ENCODE measurements around the gene SIRT6. TPM values are rescaled to one million over a fixed set of nuclear protein-coding genes. Genes with fewer than 3 reads are reported as not detected.

Gene SIRT6
- total RNA-seq, 1 experiment from 2014 or later, result 23.0 TPM

DNA sequence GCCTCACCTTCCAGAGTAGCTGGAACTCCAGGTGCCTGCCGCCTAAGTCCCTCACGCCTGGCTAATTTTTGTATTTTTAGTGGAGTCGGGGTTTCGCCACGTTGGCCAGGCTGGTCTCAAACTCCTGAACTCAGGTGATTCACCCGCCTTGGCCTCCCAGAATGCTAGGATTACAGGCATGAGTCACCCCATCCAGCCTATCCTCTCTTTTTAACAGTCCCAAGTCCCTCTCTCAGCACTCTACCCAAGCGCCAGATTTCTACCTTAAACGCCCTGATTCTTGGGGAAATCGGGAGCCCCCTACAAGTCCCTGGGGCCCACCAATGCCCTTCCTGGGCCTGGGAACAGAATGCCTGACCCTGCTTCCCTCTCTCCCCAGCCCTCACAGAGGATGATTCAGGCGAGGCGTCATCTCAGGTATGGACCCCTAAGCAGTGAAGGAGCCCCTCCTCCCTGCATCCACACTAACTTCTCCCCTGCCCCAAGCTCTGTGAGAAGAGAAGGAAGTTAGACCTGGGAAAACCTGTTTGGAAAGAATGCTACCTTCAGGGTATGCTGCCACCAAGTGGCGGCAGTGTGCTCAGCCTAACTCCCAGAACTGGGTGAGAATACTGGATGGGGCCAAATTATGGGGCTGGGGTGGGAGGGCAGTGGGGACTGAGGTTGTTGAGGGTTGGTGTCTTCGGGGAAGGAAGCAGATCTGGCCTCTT, 26.2 kb upstream of the SIRT6 start:
- Histone ChIP-seq H3K36me3 (ENCODE audit: insufficient read depth, low read length) (no peaks in the 10 kb centered on the region), H4K20me1 (ENCODE audit: insufficient read depth, low read depth, low read length) (no peaks in the 10 kb centered on the region), H3K4me1 (ENCODE audit: low read length) (no peaks in the 10 kb centered on the region), H3K79me2 (ENCODE audit: low read length) (no peaks in the 10 kb centered on the region), H2AFZ (ENCODE audit: low read length) (no peak overlapping the region), H3K27ac (ENCODE audit: low read length) (no peak overlapping the region), H3K4me3 (ENCODE audit: low read length) (no peak overlapping the region), H3K9me2 (replicated peaks; ENCODE audit: insufficient read depth, low read length) (no peaks in the 10 kb centered on the region), H3K4me2 (ENCODE audit: low read depth, low read length, poor library complexity, severe bottlenecking) (no peak overlapping the region), H3K27me3 (ENCODE audit: low read length) (no peaks in the 10 kb centered on the region), H3K9me3 (ENCODE audit: low read length) (no peaks in the 10 kb centered on the region), H3K9ac (ENCODE audit: low read length) (no peak overlapping the region)
- DNase-seq, result peak; percentile 55

DNA sequence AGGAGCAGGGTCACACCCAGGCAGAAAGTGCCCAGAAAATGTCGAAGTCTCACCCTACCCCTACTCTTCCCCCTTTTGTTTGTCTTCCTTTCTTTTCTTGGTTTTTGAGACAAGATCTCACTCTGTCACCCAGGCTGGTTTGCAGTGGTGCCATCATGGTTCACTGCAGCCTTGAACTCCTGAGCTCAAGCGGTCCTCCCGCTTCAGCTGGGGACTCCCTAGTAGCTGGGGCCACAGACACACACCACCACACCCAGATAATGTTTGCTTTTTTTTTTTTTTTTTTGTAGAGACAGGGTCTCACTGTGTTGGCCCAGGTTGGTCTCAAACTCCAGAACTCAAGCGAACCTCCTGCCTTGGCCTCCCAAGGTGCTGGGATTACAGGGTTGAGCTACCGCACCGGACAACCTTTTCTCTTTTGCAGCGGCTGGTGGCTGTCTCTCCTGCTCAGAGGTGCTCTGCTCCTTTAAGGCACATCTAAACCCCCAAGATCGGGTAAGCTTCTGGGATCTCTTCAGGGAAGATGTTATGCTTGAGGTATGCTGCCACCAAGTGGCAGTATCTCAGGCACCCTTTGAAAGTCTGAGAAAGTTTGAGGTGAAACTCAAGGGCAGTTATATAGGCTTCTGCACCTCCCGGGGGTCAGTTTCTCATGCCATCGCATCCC, 24.6 kb upstream of the SIRT6 start:
- Histone ChIP-seq H3K4me1 (ENCODE audit: low read length) (no peaks in the 10 kb centered on the region), H2AFZ (ENCODE audit: low read length) (no peak overlapping the region), H3K79me2 (ENCODE audit: low read length) (no peaks in the 10 kb centered on the region), H3K4me3 (ENCODE audit: low read length) (no peak overlapping the region), H4K20me1 (ENCODE audit: insufficient read depth, low read depth, low read length) (no peaks in the 10 kb centered on the region), H3K9me2 (replicated peaks; ENCODE audit: insufficient read depth, low read length) (no peaks in the 10 kb centered on the region), H3K36me3 (ENCODE audit: insufficient read depth, low read length) (no peaks in the 10 kb centered on the region), H3K9ac (ENCODE audit: low read length) (no peak overlapping the region), H3K4me2 (ENCODE audit: low read depth, low read length, poor library complexity, severe bottlenecking) (no peak overlapping the region), H3K9me3 (ENCODE audit: low read length) (no peaks in the 10 kb centered on the region), H3K27me3 (ENCODE audit: low read length) (no peaks in the 10 kb centered on the region), H3K27ac (ENCODE audit: low read length) (no peak overlapping the region)
- DNase-seq, result peak; percentile 72

DNA sequence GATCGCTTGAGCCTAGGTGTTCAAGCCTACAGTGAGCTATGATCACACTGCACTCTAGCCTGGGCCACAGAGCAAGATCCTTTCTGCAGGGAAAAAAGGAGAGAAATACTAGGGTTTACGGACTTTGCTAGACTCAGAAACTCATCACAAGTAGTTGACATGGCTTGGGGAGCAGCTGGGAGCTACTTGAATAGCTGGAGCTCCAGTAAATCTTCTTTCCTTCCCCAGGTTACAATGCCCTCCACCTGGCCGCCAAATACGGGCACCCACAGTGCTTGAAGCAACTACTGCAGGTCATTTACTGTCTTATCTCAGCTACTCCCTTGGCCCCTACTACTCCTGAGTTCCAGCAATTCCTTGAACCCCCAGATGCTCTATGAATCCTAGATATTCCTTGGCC, 19.4 kb upstream of the SIRT6 start:
- Histone ChIP-seq H3K4me2 (ENCODE audit: low read depth, low read length, poor library complexity, severe bottlenecking) (no peak overlapping the region), H4K20me1 (ENCODE audit: insufficient read depth, low read depth, low read length) (no peaks in the 10 kb centered on the region), H3K9me2 (replicated peaks; ENCODE audit: insufficient read depth, low read length) (no peaks in the 10 kb centered on the region), H3K27ac (ENCODE audit: low read length) (no peak overlapping the region), H3K79me2 (ENCODE audit: low read length) (no peaks in the 10 kb centered on the region), H3K9ac (ENCODE audit: low read length) (no peak overlapping the region), H2AFZ (ENCODE audit: low read length) (no peak overlapping the region), H3K36me3 (ENCODE audit: insufficient read depth, low read length) (no peaks in the 10 kb centered on the region), H3K4me1 (ENCODE audit: low read length) (no peaks in the 10 kb centered on the region), H3K27me3 (ENCODE audit: low read length) (no peaks in the 10 kb centered on the region), H3K9me3 (ENCODE audit: low read length) (peaks cover 8% of the 10 kb centered on the region), H3K4me3 (ENCODE audit: low read length) (no peak overlapping the region)
- no peak for DNase-seq

DNA sequence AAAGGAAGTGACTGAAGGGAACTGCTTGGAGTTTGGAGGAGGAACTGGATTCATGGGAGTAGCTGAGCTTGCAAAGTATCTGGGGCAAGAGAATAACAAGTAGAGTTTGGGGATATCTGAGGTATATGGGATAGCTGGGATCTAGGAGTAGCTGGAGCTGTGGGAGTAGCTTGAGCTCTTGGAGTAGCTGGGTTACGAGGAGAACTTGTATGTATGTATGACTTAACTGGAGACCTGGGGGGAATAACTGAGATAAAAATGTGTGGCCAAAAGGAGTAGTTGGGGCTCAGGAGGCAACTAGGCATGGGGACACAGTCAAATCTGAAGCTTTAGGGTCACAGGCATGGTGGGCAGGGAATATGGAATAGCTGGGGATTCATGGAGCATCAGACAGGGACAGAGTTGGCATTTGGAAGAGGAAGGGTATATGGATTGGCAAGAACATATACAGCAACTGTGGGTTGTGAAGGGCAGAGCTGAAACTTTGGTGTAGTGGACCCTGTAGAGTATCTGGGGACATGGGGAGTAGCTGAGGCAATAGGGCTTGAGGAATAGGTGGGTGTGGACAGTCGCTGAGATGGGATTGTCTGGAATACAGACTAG, 18.7 kb upstream of the SIRT6 start:
- no peak overlapping the region for H3K4me2 ChIP-seq (ENCODE audit: low read depth, low read length, poor library complexity, severe bottlenecking)
- no peak for DNase-seq
- H3K9me3 ChIP-seq (ENCODE audit: low read length), result peaks cover 10% of the 10 kb centered on the region
- no peak overlapping the region for H3K27ac ChIP-seq (ENCODE audit: low read length)
- no peaks in the 10 kb centered on the region for H3K4me1 ChIP-seq (ENCODE audit: low read length)
- H2AFZ ChIP-seq (ENCODE audit: low read length), result no peak overlapping the region
- H3K9ac ChIP-seq (ENCODE audit: low read length), result no peak overlapping the region
- H3K4me3 ChIP-seq (ENCODE audit: low read length), result no peak overlapping the region
- H4K20me1 ChIP-seq (ENCODE audit: insufficient read depth, low read depth, low read length), result no peaks in the 10 kb centered on the region
- no peaks in the 10 kb centered on the region for H3K27me3 ChIP-seq (ENCODE audit: low read length)
- H3K36me3 ChIP-seq (ENCODE audit: insufficient read depth, low read length), result no peaks in the 10 kb centered on the region
- no peaks in the 10 kb centered on the region for H3K9me2 ChIP-seq (replicated peaks; ENCODE audit: insufficient read depth, low read length)
- no peaks in the 10 kb centered on the region for H3K79me2 ChIP-seq (ENCODE audit: low read length)

DNA sequence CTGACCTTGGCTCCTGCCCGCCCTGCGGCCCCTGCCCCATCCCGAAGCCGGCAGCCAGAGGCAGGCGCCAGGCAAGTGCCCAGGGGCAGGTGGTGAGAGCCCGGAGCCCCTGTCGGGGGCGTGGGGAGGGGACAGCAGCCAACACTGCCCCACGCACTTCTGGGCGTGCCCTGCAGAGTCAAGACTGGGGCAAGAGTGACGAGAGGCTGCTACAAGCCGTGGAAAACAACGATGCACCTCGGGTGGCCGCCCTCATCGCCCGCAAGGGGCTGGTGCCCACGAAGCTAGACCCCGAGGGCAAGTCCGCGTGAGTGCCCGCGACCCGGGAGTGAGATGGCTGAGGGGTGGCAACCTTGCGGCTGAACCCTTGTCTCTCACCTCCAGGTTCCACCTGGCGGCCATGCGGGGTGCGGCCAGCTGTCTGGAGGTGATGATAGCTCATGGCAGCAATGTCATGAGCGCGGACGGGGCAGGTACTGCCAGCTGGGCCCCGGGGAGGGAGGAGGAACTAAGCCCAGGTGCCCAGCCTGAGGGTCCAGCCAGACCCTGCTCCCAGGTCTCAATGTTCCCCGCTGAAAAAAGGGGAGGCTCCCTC, 17.4 kb upstream of the SIRT6 start:
- Histone ChIP-seq H3K9ac (ENCODE audit: low read length) (no peak overlapping the region), H4K20me1 (ENCODE audit: insufficient read depth, low read depth, low read length) (no peaks in the 10 kb centered on the region), H3K79me2 (ENCODE audit: low read length) (no peaks in the 10 kb centered on the region), H3K9me2 (replicated peaks; ENCODE audit: insufficient read depth, low read length) (no peaks in the 10 kb centered on the region), H3K4me1 (ENCODE audit: low read length) (no peaks in the 10 kb centered on the region), H3K36me3 (ENCODE audit: insufficient read depth, low read length) (no peaks in the 10 kb centered on the region), H3K4me3 (ENCODE audit: low read length) (no peak overlapping the region), H3K4me2 (ENCODE audit: low read depth, low read length, poor library complexity, severe bottlenecking) (no peak overlapping the region), H2AFZ (ENCODE audit: low read length) (no peak overlapping the region), H3K27me3 (ENCODE audit: low read length) (no peaks in the 10 kb centered on the region), H3K9me3 (ENCODE audit: low read length) (peaks cover 10% of the 10 kb centered on the region), H3K27ac (ENCODE audit: low read length) (no peak overlapping the region)
- DNase-seq, result no peak

DNA sequence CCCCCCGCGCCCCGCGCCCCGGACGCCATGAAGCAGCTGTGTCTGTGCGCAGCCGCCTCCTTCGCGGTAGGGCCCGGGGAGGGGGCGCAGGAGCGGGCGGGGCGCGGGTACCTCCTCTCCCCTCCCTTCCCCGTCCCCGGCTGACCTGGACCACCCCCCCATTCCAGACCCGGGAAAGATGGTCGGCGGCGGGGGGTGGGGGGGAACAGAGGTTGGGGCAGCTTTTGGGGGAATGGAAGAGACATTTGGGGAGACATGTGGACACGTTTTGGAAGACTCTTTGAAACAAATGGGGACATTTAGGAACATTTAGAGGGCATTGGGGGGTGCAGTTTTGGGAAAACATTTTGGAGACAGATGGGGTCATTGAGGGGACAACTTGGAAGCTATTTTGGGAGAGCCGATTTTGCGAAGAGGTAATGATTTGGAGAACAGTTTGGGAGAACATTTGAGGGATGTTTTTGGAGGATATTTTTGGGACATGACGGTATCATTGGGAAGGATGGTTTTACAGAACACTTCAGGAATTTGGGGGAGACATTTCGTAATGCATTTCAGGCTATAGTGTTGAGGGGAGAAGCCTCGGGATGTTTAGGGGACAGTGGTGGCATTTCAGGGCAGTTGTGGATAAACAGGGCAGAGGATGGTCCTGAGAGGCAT, 16.2 kb upstream of the SIRT6 start:
- no peaks in the 10 kb centered on the region for H3K79me2 ChIP-seq (ENCODE audit: low read length)
- H3K4me1 ChIP-seq (ENCODE audit: low read length), result peaks cover 10% of the 10 kb centered on the region
- H3K9ac ChIP-seq (ENCODE audit: low read length), result no peak overlapping the region
- no peak for DNase-seq
- no peaks in the 10 kb centered on the region for H3K27me3 ChIP-seq (ENCODE audit: low read length)
- H3K4me2 ChIP-seq (ENCODE audit: low read depth, low read length, poor library complexity, severe bottlenecking), result no peak overlapping the region
- H2AFZ ChIP-seq (ENCODE audit: low read length), result no peak overlapping the region
- H3K36me3 ChIP-seq (ENCODE audit: insufficient read depth, low read length), result no peaks in the 10 kb centered on the region
- H3K9me2 ChIP-seq (replicated peaks; ENCODE audit: insufficient read depth, low read length), result no peaks in the 10 kb centered on the region
- H3K9me3 ChIP-seq (ENCODE audit: low read length), result peaks cover 10% of the 10 kb centered on the region
- H3K4me3 ChIP-seq (ENCODE audit: low read length), result no peak overlapping the region
- H4K20me1 ChIP-seq (ENCODE audit: insufficient read depth, low read depth, low read length), result no peaks in the 10 kb centered on the region
- H3K27ac ChIP-seq (ENCODE audit: low read length), result no peak overlapping the region

DNA sequence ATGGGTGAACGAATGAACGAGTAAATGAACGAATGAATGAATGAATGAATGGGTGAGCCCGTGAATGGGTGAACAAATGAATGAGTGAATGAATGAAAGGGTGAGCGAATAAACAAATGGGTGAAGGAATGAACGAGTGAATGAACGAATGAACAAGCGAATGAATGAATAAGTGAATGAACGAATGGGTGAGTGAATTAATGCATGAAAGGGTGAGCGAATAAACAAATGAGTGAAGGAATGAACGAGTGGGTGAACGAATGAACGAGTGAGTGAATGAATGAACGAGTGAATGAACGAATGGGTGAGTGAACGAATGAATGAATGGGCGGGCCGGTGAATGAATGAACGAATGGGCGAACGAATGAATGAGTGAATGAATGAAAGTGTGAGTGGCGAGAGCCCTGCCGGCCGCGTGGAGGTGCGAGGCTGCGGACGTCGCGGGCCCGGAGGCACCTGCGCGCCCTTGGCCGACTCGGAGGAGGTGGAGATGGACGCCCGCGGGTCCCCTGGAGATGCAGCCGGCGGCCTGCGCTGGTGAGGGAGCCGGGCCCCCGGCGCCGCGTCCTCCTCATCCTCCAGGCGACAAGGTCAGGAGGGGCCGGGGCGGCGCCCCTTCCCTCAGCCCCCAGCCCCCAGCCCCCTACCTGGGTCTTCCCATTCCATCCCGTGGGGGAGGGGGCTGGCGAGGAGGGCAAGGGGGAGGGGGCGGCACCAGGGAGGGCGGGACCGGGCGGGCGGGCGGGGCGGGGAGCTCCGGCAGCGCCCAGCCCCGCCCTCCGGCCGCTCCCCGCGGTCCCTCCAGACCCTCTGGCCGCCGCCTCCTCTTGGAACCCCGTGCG, 15.5 kb upstream of the SIRT6 start:
- no peak for DNase-seq

More for the DNA sequence above, 15.5 kb upstream of the SIRT6 start:
- Histone ChIP-seq H3K9ac (ENCODE audit: low read length) (no peak overlapping the region), H3K4me2 (ENCODE audit: low read depth, low read length, poor library complexity, severe bottlenecking) (no peak overlapping the region), H3K27me3 (ENCODE audit: low read length) (no peaks in the 10 kb centered on the region), H3K27ac (ENCODE audit: low read length) (no peak overlapping the region), H3K4me3 (ENCODE audit: low read length) (no peak overlapping the region), H3K4me1 (ENCODE audit: low read length) (peaks cover 10% of the 10 kb centered on the region), H3K36me3 (ENCODE audit: insufficient read depth, low read length) (no peaks in the 10 kb centered on the region), H3K9me2 (replicated peaks; ENCODE audit: insufficient read depth, low read length) (no peaks in the 10 kb centered on the region), H3K9me3 (ENCODE audit: low read length) (peaks cover 10% of the 10 kb centered on the region), H2AFZ (ENCODE audit: low read length) (no peak overlapping the region), H4K20me1 (ENCODE audit: insufficient read depth, low read depth, low read length) (no peaks in the 10 kb centered on the region), H3K79me2 (ENCODE audit: low read length) (no peaks in the 10 kb centered on the region)
